Renal pelvis (tissue), 4 donors: ENCODE measurements around the gene CLMN. TPM values are rescaled to one million over a fixed set of nuclear protein-coding genes. Genes with fewer than 3 reads are reported as not detected.
"Not testable (repeated sequence)": the region's sequence is repeated elsewhere in the genome, so short reads cannot be mapped to it uniquely, and the experiment has no call there.

Source experiments
- DNase-seq: peaks from one replicate; pipeline ENCODE4 v3.0.0-alpha.2; 2013
- polyA plus RNA-seq, 3 donors: library from polyadenylated mRNA; unstranded; fragments of 120-200 nt; gene quantifications; one replicate each; pipeline ENCODE4 v1.2.1, GENCODE V29; 2013; ENCODE audit not compliant: insufficient read length in 3 of 3

CLMN gene
- polyA plus RNA-seq, 3 donors: 18.2 to 41.5 (median 30.6) TPM

DNA sequence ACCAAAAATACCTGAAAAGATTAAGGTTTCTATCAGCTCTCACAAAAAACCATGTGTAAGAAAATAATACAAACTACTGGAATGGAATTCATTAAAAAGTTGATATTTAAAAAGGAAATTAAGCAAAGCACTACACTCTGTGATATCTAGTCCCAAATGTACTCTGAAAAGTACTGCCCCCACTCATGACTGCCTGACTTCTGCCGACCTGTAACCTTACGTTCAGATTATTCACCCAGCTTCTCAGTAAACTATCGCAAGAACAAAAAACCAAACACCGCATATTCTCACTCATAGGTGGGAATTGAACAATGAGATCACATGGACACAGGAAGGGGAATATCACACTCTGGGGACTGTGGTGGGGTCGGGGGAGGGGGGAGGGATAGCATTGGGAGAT lies 181.3 kb downstream of the CLMN start:
- not testable (repeated sequence) for DNase-seq

DNA sequence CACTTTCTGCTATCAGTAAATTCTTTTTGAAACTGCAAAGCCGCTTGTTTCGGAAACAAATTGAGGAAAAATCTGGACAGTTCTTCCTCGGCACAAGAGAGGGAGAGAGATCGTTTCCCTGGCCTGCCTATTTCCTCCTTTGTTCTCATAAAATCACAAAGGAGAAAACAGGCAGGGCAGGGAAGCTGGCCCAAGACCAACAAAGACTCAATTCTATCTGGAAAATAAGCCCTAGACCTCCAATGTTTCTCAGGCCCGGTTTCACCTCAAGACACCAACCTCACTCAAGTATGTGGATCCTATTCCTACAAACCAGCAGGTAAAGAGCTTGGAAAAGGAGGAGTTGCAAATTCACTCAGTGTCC lies 181.9 kb downstream of the CLMN start:
- no peak for DNase-seq

- DNase-seq: no peak
Observed at GRCh38 chr14:95137164-95137803, 182.4 kb downstream of the CLMN start.

DNA sequence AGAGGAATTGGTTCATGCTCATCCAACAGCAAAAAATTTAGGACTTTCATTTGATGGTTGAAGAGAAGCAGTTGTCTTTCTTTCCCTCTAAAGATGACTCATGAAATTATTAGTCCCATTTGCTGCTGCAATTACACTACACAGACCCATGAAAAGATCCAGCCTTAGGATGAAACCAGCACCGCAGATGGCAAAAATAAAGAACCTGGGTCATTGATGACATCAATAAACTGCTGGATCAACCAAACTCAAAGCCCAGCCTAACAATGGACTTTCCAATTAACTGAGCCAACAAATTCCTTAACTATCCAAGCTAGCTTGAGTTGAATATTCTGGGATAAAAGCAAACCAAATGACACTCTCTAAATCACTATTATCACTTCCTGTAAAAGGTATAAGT lies 183.1 kb downstream of the CLMN start:
- no peak for DNase-seq

DNA sequence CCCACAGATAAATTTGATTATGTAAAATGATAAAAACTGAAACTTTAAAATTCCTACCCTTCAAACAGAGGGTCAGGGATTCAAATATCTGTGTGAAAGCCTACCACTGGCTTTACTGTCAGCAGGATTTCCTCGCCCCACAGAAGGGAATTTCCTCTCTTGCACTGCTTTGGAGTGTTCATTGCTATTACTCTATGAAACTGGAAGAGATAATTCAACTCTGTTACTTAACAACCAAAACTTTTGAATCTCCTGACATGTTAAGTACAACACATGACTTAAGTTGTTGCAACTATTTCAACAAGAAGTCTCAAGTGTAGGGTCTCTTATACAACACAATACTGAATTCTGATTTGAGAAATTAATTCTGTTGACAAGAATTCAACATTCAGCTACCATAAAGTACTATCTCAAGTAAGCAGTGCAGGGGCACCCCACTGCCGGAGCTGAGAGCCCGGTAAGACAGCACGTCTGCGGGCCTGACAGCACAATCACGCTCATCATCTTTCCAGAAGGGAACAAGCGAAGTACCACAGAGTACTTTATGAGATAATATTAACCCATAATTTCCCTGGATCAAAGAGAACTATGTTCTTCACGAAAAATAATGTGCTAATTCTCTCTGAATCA lies 185.3 kb downstream of the CLMN start:
- no peak for DNase-seq

DNA sequence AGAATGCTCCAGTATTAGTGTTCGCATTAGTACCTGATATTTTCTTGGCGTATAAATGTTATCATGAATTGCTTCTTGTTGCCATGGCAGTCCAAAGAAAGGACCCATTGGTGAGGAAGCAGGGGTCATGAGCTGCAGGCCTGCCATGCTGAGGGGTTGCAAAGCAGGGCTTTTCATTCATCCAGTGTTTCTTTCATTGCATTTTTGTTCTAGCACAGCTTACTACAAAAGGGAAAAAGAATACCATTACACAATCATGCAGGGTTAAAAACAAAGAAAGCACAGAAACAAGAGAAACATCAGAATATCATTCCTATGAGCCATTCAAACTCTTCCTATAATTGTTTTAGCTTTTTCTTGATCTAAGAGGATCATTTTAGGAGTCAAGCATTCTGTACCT lies 186.4 kb downstream of the CLMN start:
- no peak for DNase-seq

GRCh38 chr14:95132760-95133159 lies 186.9 kb downstream of the CLMN start:
- no peak for DNase-seq

Other genes starting within 250 kb of the CLMN start
- gene DICER1, start 162.4 kb downstream of the CLMN start, polyA plus RNA-seq: 10 to 100 TPM; 48.9 to 70.3 (median 64.8) TPM
- 1 to 10 TPM; 2.0 to 2.9 (median 2.2) TPM for gene SYNE3, start 196.7 kb upstream of the CLMN start, polyA plus RNA-seq
- gene GLRX5, start 215.1 kb upstream of the CLMN start, polyA plus RNA-seq: 10 to 100 TPM; 61.0 to 72.2 (median 71.6) TPM